Tibial artery (tissue), 4 donors: ENCODE measurements around the gene ECHS1.
"Not testable (repeated sequence)": the region's sequence is repeated elsewhere in the genome, so short reads cannot be mapped to it uniquely, and the experiment has no call there.

Experiments used
- DNase-seq, 2 donors: peaks; one replicate each; pipeline ENCODE4 v3.0.0-alpha.2; 2019
- H3K27ac ChIP-seq, 2 donors: fragments of 200-600 bp; sonication (generic) in 1 of 2; 1 replicate in 1 of 2; 2 replicates in 1 of 2; pipeline ENCODE4 v1.5.1; 2018 to 2019; ENCODE audit warnings: mild to moderate bottlenecking in 1 of 2
- H3K27me3 ChIP-seq, 2 donors: fragments of 200-600 bp; sonication (generic) in 1 of 2; one replicate each; pipeline versions ENCODE4 v1.5.1 to v1.6.0; 2016 to 2019
- H3K36me3 ChIP-seq, 3 donors: fragments of 200-600 bp; sonication (generic) in 2 of 3; one replicate each; pipeline ENCODE4 v1.5.1; 2016 to 2019; ENCODE audit warnings: mild to moderate bottlenecking in 2 of 3
- H3K4me1 ChIP-seq, 4 donors: fragments of 200-600 bp; sonication (generic) in 2 of 4; 1 replicate in 3 of 4; 2 replicates in 1 of 4; pipeline ENCODE4 v1.5.1; 2016 to 2019
- H3K4me3 ChIP-seq, 2 donors: fragments of 200-600 bp; sonication (generic) in 1 of 2; 1 replicate in 1 of 2; 2 replicates in 1 of 2; pipeline ENCODE4 v1.5.1; 2018 to 2019; ENCODE audit warnings: mild to moderate bottlenecking in 2 of 2
- H3K9me3 ChIP-seq, 3 donors: fragments of 200-600 bp; sonication (generic) in 1 of 3; one replicate each; pipeline ENCODE4 v1.5.1; 2016 to 2019
- CTCF ChIP-seq, 2 experiments: fragments of 200-600 bp in 1 of 2; fragments of 450-650 bp in 1 of 2; IDR thresholded peaks; one replicate each; pipeline ENCODE4 v1.5.1; 2017 to 2019; ENCODE audit warnings: antibody characterized with exemption in 2 of 2, mild to moderate bottlenecking in 1 of 2, moderate library complexity in 1 of 2
- intact Hi-C: fragments of 100-400 bp; cut with DNase I; formaldehyde crosslinking; loops from one replicate; pipeline ENCODE4 v1.15.0; 2023; ENCODE audit warnings: low total_unique reads

Gene ECHS1

GRCh38 chr10:133324198-133324792, 48.9 kb downstream of the ECHS1 start:
- Histone ChIP-seq H3K27ac (no peak overlapping the region), H3K4me3 (no peak overlapping the region), H3K27me3 (peaks cover 0 to 73% of the 10 kb centered on the region in 2 donors), H3K4me1 (peaks cover 0 to 24% (median 19%) of the 10 kb centered on the region in 4 donors), H3K36me3 (no peaks in the 10 kb centered on the region), H3K9me3 (no peaks in the 10 kb centered on the region)
- intact Hi-C loops, result no loop called here
- peak in 1 of 2 donors; percentile 18 for DNase-seq
- TF ChIP-seq CTCF (IDR thresholded peaks at IDR 0.05), result no peak

- H3K27me3 ChIP-seq, result peaks cover 0 to 62% of the 10 kb centered on the region in 2 donors
- intact Hi-C loops, H3K9me3 ChIP-seq, DNase-seq, H3K36me3 ChIP-seq, H3K4me3 ChIP-seq, H3K27ac ChIP-seq: not testable (repeated sequence)
- H3K4me1 ChIP-seq, result peaks cover 0 to 29% (median 25%) of the 10 kb centered on the region in 4 donors
These were observed 51.0 kb downstream of the ECHS1 start for GRCh38 chr10:133322064-133322709.

GRCh38 chr10:133320852-133321422, 52.2 kb downstream of the ECHS1 start:
- peaks cover 0 to 50% of the 10 kb centered on the region in 2 donors for H3K27me3 ChIP-seq
- intact Hi-C loops, DNase-seq, H3K36me3 ChIP-seq, H3K9me3 ChIP-seq, H3K27ac ChIP-seq, H3K4me3 ChIP-seq: not testable (repeated sequence)
- peaks cover 0 to 25% (median 22%) of the 10 kb centered on the region in 4 donors for H3K4me1 ChIP-seq

- no peak for DNase-seq
- Histone ChIP-seq H3K27ac (no peak overlapping the region), H3K4me1 (peaks cover 0 to 9% (median 5%) of the 10 kb centered on the region in 4 donors), H3K27me3 (peaks cover 0 to 30% of the 10 kb centered on the region in 2 donors), H3K36me3 (no peaks in the 10 kb centered on the region), H3K9me3 (no peaks in the 10 kb centered on the region), H3K4me3 (peak overlapping the region in 1 of 2 donors; percentile 31)
- intact Hi-C loops, result no loop called here
- peak; percentile 32 to 38 for TF ChIP-seq CTCF (IDR thresholded peaks at IDR 0.05)
These were observed 54.5 kb downstream of the ECHS1 start for GRCh38 chr10:133318494-133319127.

GRCh38 chr10:133316732-133317131, 56.4 kb downstream of the ECHS1 start:
- intact Hi-C loops, result no loop called here
- DNase-seq, result no peak
- H3K27ac ChIP-seq, result no peak overlapping the region

GRCh38 chr10:133316266-133316665, 56.9 kb downstream of the ECHS1 start:
- Histone ChIP-seq H3K27ac (no peak overlapping the region), H3K4me3 (no peak overlapping the region), H3K9me3 (no peaks in the 10 kb centered on the region), H3K27me3 (peaks cover 0 to 27% of the 10 kb centered on the region in 2 donors), H3K36me3 (peaks cover 5 to 22% (median 8%) of the 10 kb centered on the region in 3 donors), H3K4me1 (peaks cover 0 to 9% (median 5%) of the 10 kb centered on the region in 4 donors)
- intact Hi-C loops, result no loop called here
- TF ChIP-seq CTCF (IDR thresholded peaks at IDR 0.05), result no peak
- no peak for DNase-seq

More at GRCh38 chr10:133316732-133317131, 56.4 kb downstream of the ECHS1 start:
- peaks cover 0 to 27% of the 10 kb centered on the region in 2 donors for H3K27me3 ChIP-seq
- peaks cover 3 to 18% (median 5%) of the 10 kb centered on the region in 3 donors for H3K36me3 ChIP-seq
- no peaks in the 10 kb centered on the region for H3K9me3 ChIP-seq
- H3K4me1 ChIP-seq, result peaks cover 0 to 9% (median 5%) of the 10 kb centered on the region in 4 donors
- no peak overlapping the region for H3K4me3 ChIP-seq
- TF ChIP-seq CTCF (IDR thresholded peaks at IDR 0.05), result no peak
